Natural killer cell treated with Interleukin-12 subunit alpha and Interleukin-12 subunit beta and Interleukin-15 and Interleukin-18, amount 100 ng/mL, for 72 hours (primary cell): ENCODE measurements around the gene TMEM132A. TPM values are rescaled to one million over a fixed set of nuclear protein-coding genes. Genes with fewer than 3 reads are reported as not detected.

Source experiments
- ATAC-seq, 2 donors: fragments of 150-1000 bp; cut with Tn5 transposase in 1 of 2; sonication (Bioruptor Pico), chemical (Tn5 transposase) in 1 of 2; 2 replicates each; pipeline ENCODE4 v1.10.0; 2021
- DNase-seq: peaks from one replicate; pipeline ENCODE4 v3.0.0; 2022; ENCODE audit warnings: low spot score
- H3K27ac Mint-ChIP-seq, 2 donors: 1 replicate in 1 of 2; 2 replicates in 1 of 2; pipeline ENCODE4 v1.8.0; 2022; ENCODE audit warnings: mixed read lengths in 2 of 2, mild to moderate bottlenecking in 1 of 2, moderate library complexity in 1 of 2
- H3K27me3 Mint-ChIP-seq, 2 donors: 1 replicate in 1 of 2; 2 replicates in 1 of 2; pipeline ENCODE4 v1.8.0; 2022; ENCODE audit warnings: mixed read lengths in 2 of 2
- H3K36me3 Mint-ChIP-seq: one replicate; pipeline ENCODE4 v1.8.0; 2022; ENCODE audit warnings: mixed read lengths
- H3K4me1 Mint-ChIP-seq, 2 donors: 1 replicate in 1 of 2; 2 replicates in 1 of 2; pipeline ENCODE4 v1.8.0; 2022; ENCODE audit warnings: low read depth in 2 of 2, mixed read lengths in 2 of 2, mild to moderate bottlenecking in 1 of 2
- H3K4me3 Mint-ChIP-seq: one replicate; pipeline ENCODE4 v1.8.0; 2022; ENCODE audit warnings: mixed read lengths
- H3K9me3 Mint-ChIP-seq: 2 replicates; pipeline ENCODE4 v1.8.0; 2022; ENCODE audit warnings: mixed read lengths
- total RNA-seq, 2 donors: library from RNA; stranded (reverse); gene quantifications; one replicate each; pipeline ENCODE4 v1.2.3, GENCODE V29; 2022

TMEM132A gene
- total RNA-seq, 2 donors from 2014 or later = 0.10 TPM; not detected in 1

- Mint-ChIP-seq H3K4me1 (peaks cover 22 to 30% of the 10 kb centered on the region in 2 donors), H3K27ac (no peak overlapping the region), H3K4me3 (no peak overlapping the region), H3K36me3 (peaks cover 7% of the 10 kb centered on the region), H3K27me3 (peaks cover 3 to 14% of the 10 kb centered on the region in 2 donors), H3K9me3 (no peaks in the 10 kb centered on the region)
- DNase-seq (no peak), ATAC-seq (no peak)
Measured at GRCh38 chr11:60921259-60921658, 3.0 kb upstream of the TMEM132A start.

DNA sequence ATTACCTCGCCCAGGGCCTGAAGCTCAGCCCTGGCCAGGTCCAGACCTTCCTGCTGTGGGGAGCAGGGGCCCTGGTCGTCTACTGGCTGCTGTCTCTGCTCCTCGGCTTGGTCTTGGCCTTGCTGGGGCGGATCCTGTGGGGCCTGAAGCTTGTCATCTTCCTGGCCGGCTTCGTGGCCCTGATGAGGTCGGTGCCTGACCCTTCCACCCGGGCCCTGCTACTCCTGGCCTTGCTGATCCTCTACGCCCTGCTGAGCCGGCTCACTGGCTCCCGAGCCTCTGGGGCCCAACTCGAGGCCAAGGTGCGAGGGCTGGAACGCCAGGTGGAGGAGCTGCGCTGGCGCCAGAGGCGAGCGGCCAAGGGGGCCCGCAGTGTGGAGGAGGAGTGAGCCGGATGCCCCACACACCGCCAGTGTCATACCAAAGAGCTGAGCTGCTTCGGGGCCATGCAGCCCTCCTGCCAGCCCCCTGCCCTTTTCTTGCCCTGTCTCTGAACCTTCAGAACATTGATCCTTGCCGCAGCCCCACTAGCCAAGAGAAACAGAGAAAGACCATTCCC is 2.4 kb upstream of the TMEM132A start:
- Mint-ChIP-seq H3K4me3 (no peak overlapping the region), H3K4me1 (peaks cover 19 to 25% of the 10 kb centered on the region in 2 donors)
- ATAC-seq = no peak

GRCh38 chr11:60922906-60923305 is 1.4 kb upstream of the TMEM132A start:
- peaks cover 14 to 19% of the 10 kb centered on the region in 2 donors for H3K4me1 Mint-ChIP-seq
- H3K4me3 Mint-ChIP-seq = no peak overlapping the region
- DNase-seq = no peak
- H3K36me3 Mint-ChIP-seq = peaks cover 7% of the 10 kb centered on the region
- H3K9me3 Mint-ChIP-seq = no peaks in the 10 kb centered on the region
- no peak for ATAC-seq
- H3K27me3 Mint-ChIP-seq = peaks cover 5 to 14% of the 10 kb centered on the region in 2 donors
- H3K27ac Mint-ChIP-seq = no peak overlapping the region

More for the DNA sequence above, 2.4 kb upstream of the TMEM132A start:
- no peak for DNase-seq
- Mint-ChIP-seq H3K36me3 (peaks cover 7% of the 10 kb centered on the region), H3K9me3 (no peaks in the 10 kb centered on the region), H3K27me3 (peaks cover 3 to 14% of the 10 kb centered on the region in 2 donors), H3K27ac (no peak overlapping the region)

- no peak overlapping the region for H3K4me3 Mint-ChIP-seq
- DNase-seq (no peak), ATAC-seq (no peak)
- H3K4me1 Mint-ChIP-seq = peaks cover 14 to 19% of the 10 kb centered on the region in 2 donors
- H3K27me3 Mint-ChIP-seq = peaks cover 5 to 14% of the 10 kb centered on the region in 2 donors
- H3K9me3 Mint-ChIP-seq = no peaks in the 10 kb centered on the region
- H3K27ac Mint-ChIP-seq = no peak overlapping the region
- peaks cover 7% of the 10 kb centered on the region for H3K36me3 Mint-ChIP-seq
Measured at GRCh38 chr11:60923326-60923725, 934 bp upstream of the TMEM132A start.

GRCh38 chr11:60923800-60924109 is 505 bp upstream of the TMEM132A start:
- H3K27me3 Mint-ChIP-seq = peaks cover 5 to 14% of the 10 kb centered on the region in 2 donors
- ATAC-seq (no peak), DNase-seq (no peak)
- H3K36me3 Mint-ChIP-seq = peaks cover 7% of the 10 kb centered on the region
- H3K9me3 Mint-ChIP-seq = no peaks in the 10 kb centered on the region
- H3K27ac Mint-ChIP-seq = no peak overlapping the region
- peak overlapping the region; percentile 22 for H3K4me3 Mint-ChIP-seq
- peaks cover 14 to 19% of the 10 kb centered on the region in 2 donors for H3K4me1 Mint-ChIP-seq

- H3K36me3 Mint-ChIP-seq = peaks cover 7% of the 10 kb centered on the region
- H3K4me1 Mint-ChIP-seq = peaks cover 4 to 15% of the 10 kb centered on the region in 2 donors
- peak overlapping the region in 1 of 2 donors; percentile 65 for H3K27ac Mint-ChIP-seq
- DNase-seq = no peak
- H3K27me3 Mint-ChIP-seq = peaks cover 10 to 22% of the 10 kb centered on the region in 2 donors
- ATAC-seq = no peak
- H3K4me3 Mint-ChIP-seq = peak overlapping the region; percentile 53
- H3K9me3 Mint-ChIP-seq = no peaks in the 10 kb centered on the region
Measured at GRCh38 chr11:60924906-60925853, 920 bp downstream of the TMEM132A start.

- no peak for ATAC-seq
- H3K4me3 Mint-ChIP-seq = no peak overlapping the region
- peaks cover 10 to 22% of the 10 kb centered on the region in 2 donors for H3K27me3 Mint-ChIP-seq
- no peak overlapping the region for H3K27ac Mint-ChIP-seq
- H3K4me1 Mint-ChIP-seq = peaks cover 4 to 15% of the 10 kb centered on the region in 2 donors
- H3K36me3 Mint-ChIP-seq = peaks cover 7% of the 10 kb centered on the region
- no peak for DNase-seq
- H3K9me3 Mint-ChIP-seq = no peaks in the 10 kb centered on the region
Measured at GRCh38 chr11:60925868-60926267, 1.6 kb downstream of the TMEM132A start.

- Mint-ChIP-seq H3K4me1 (peaks cover 4 to 15% of the 10 kb centered on the region in 2 donors), H3K27me3 (peaks cover 12 to 22% of the 10 kb centered on the region in 2 donors), H3K9me3 (no peaks in the 10 kb centered on the region), H3K36me3 (peaks cover 7% of the 10 kb centered on the region), H3K27ac (no peak overlapping the region), H3K4me3 (no peak overlapping the region)
- DNase-seq (no peak), ATAC-seq (no peak)
Measured at GRCh38 chr11:60926500-60926899, 2.2 kb downstream of the TMEM132A start.

DNA sequence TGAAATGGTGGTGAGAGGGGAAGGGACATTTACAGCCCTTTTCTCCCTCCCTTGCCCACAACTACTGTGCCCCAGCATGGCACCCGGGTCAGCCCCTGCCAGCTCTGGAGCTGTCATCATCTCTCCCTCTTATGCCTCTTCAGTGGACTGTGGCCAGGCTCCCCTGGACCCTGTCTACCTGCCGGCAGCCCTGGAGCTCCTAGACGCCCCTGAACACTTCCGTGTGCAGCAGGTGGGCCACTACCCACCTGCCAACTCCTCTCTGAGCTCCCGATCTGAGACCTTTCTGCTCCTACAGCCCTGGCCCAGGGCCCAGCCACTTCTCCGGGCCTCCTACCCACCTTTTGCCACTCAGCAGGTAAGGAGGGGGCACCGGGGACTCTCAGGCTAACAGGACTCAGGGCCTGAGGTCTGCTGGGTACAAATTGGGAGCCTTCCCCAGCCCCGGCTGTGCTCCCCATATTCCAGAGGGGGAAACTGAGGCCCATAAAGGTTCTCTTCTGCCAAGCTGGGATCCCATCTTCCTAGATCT is 2.9 kb downstream of the TMEM132A start:
- Mint-ChIP-seq H3K27ac (no peak overlapping the region), H3K4me1 (peaks cover 4 to 15% of the 10 kb centered on the region in 2 donors), H3K9me3 (no peaks in the 10 kb centered on the region), H3K27me3 (peaks cover 12 to 22% of the 10 kb centered on the region in 2 donors), H3K36me3 (peaks cover 6% of the 10 kb centered on the region), H3K4me3 (no peak overlapping the region)
- DNase-seq = no peak
- ATAC-seq = no peak

- Mint-ChIP-seq H3K27me3 (peaks cover 12 to 17% of the 10 kb centered on the region in 2 donors), H3K36me3 (peaks cover under 1% of the 10 kb centered on the region), H3K4me3 (no peak overlapping the region), H3K4me1 (peaks cover 4 to 11% of the 10 kb centered on the region in 2 donors), H3K9me3 (no peaks in the 10 kb centered on the region), H3K27ac (no peak overlapping the region)
- ATAC-seq = no peak
- no peak for DNase-seq
Measured at GRCh38 chr11:60927600-60927999, 3.3 kb downstream of the TMEM132A start.

- Mint-ChIP-seq H3K27ac (no peak overlapping the region), H3K27me3 (peaks cover 12 to 16% of the 10 kb centered on the region in 2 donors), H3K4me3 (no peak overlapping the region), H3K4me1 (peaks cover 4 to 8% of the 10 kb centered on the region in 2 donors), H3K36me3 (no peaks in the 10 kb centered on the region), H3K9me3 (no peaks in the 10 kb centered on the region)
- DNase-seq (no peak), ATAC-seq (no peak)
Measured at GRCh38 chr11:60928563-60929001, 4.3 kb downstream of the TMEM132A start.

GRCh38 chr11:60929764-60930163 is 5.5 kb downstream of the TMEM132A start:
- peaks cover 4 to 8% of the 10 kb centered on the region in 2 donors for H3K4me1 Mint-ChIP-seq
- ATAC-seq = no peak
- H3K27me3 Mint-ChIP-seq = peaks cover 12 to 16% of the 10 kb centered on the region in 2 donors
- H3K4me3 Mint-ChIP-seq = no peak overlapping the region
- peak overlapping the region in 1 of 2 donors; percentile 46 for H3K27ac Mint-ChIP-seq
- no peaks in the 10 kb centered on the region for H3K36me3 Mint-ChIP-seq
- DNase-seq = no peak
- H3K9me3 Mint-ChIP-seq = no peaks in the 10 kb centered on the region

- H3K36me3 Mint-ChIP-seq = no peaks in the 10 kb centered on the region
- H3K27ac Mint-ChIP-seq = no peak overlapping the region
- H3K9me3 Mint-ChIP-seq = no peaks in the 10 kb centered on the region
- peaks cover 9 to 14% of the 10 kb centered on the region in 2 donors for H3K27me3 Mint-ChIP-seq
- H3K4me3 Mint-ChIP-seq = no peak overlapping the region
- peaks cover under 1 to 5% of the 10 kb centered on the region in 2 donors for H3K4me1 Mint-ChIP-seq
- DNase-seq (no peak), ATAC-seq (no peak)
Measured at GRCh38 chr11:60930394-60930793, 6.1 kb downstream of the TMEM132A start.

GRCh38 chr11:60931917-60932316 is 7.7 kb downstream of the TMEM132A start:
- Mint-ChIP-seq H3K4me3 (no peak overlapping the region), H3K9me3 (no peaks in the 10 kb centered on the region), H3K27ac (no peak overlapping the region), H3K4me1 (no peaks in the 10 kb centered on the region), H3K36me3 (no peaks in the 10 kb centered on the region), H3K27me3 (peaks cover 8 to 9% of the 10 kb centered on the region in 2 donors)
- ATAC-seq (no peak), DNase-seq (no peak)
